AG10803 (cell line): ENCODE data around the gene ALS2.
A peak's percentile ranks its signal among the peaks of the same experiment; 100 is the strongest.

Experiments
- DNase-seq: peaks from one replicate; pipeline ENCODE4 v3.0.0; 2010; ENCODE audit warnings: low read depth
- H3K4me3 ChIP-seq: 2 replicates; pipeline ENCODE4 v1.5.1; 2011; ENCODE audit warnings: mild to moderate bottlenecking, low read length, control low read depth
- TF ChIP-seq, protein P1 (sequence below): conservative IDR thresholded peaks from 2 replicates; pipeline ENCODE4 v1.5.1; 2011; ENCODE audit warnings: mild to moderate bottlenecking, low read length, control low read depth, inconsistent platforms

The ALS2 gene

DNA sequence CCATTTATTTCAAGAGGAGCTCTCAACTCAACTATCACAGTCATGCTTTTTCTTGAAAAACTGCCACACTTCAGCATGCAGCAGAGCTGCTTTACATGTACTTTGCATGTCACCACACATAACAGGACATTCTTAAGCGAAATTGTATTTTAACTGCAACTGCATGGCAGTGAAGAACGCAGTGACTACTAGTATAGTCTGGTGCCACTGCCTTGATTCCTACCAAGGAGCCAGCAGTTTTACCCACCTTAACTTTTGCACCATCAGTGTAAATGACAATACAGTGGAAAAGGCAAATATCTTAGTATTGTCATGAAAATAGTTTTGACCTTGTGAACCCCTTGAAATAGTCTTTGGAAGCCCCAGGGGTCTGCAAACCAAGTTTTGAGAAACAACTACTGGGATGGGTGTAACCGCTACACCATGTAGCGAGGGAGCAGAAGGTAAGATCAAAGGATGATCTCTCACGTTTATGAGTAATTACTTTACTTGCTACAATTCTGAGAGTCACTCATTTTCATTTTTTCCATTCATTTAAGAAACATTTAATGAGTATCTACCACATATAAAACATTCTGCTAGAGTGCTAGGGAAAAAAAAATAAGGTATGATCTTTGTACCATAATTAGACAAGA, 50.0 kb downstream of the ALS2 start:
- no peak for DNase-seq

GRCh38 chr2:201715459-201715858, 65.3 kb downstream of the ALS2 start:
- no peak for DNase-seq
- no peak overlapping the region for H3K4me3 ChIP-seq
- TF ChIP-seq, protein P1, sequence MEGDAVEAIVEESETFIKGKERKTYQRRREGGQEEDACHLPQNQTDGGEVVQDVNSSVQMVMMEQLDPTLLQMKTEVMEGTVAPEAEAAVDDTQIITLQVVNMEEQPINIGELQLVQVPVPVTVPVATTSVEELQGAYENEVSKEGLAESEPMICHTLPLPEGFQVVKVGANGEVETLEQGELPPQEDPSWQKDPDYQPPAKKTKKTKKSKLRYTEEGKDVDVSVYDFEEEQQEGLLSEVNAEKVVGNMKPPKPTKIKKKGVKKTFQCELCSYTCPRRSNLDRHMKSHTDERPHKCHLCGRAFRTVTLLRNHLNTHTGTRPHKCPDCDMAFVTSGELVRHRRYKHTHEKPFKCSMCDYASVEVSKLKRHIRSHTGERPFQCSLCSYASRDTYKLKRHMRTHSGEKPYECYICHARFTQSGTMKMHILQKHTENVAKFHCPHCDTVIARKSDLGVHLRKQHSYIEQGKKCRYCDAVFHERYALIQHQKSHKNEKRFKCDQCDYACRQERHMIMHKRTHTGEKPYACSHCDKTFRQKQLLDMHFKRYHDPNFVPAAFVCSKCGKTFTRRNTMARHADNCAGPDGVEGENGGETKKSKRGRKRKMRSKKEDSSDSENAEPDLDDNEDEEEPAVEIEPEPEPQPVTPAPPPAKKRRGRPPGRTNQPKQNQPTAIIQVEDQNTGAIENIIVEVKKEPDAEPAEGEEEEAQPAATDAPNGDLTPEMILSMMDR = no peak

More for the DNA sequence above, 50.0 kb downstream of the ALS2 start:
- TF ChIP-seq, protein P1 = no peak
- H3K4me3 ChIP-seq = no peak overlapping the region

GRCh38 chr2:201712726-201713125, 68.0 kb downstream of the ALS2 start:
- H3K4me3 ChIP-seq = no peak overlapping the region
- no peak for DNase-seq
- TF ChIP-seq, protein P1 = no peak

DNA sequence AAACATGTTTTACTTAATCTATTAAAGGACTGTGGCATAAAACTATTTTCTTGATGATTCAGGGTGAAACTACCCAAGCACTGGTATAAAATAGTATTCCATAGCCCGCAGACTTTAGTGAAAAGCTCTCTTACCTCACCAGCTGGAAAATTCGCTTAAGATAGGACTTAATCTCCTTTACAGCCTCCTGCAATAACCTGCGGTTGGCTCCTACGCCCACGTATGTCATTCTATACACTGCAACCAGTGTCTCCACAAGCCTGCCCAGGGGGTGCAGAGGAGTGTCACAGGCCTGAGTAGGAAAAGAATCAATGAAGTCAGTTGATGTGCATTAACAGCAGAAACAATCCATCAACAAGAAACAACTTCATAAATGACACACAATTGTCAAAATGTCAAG, 71.0 kb downstream of the ALS2 start:
- H3K4me3 ChIP-seq = no peak overlapping the region
- DNase-seq = no peak
- TF ChIP-seq, protein P1 = no peak

DNA sequence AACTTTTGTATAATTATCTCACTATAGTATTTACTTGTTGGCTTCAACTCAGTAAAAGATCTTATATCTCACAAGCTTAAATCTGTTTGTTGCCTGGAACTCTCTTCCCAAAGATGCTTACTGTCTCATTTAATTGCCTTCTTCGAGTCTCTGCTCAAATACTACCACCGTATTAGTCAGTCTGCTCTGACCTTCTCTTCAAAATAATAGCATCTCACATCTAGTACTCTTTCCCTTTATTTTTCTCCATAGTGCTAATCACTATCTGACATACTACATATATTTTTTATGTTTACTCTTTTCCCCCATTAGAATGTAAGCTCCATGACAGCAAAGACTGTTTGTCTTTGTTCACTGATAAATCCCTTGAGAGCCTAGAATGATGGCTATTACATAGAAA, 71.7 kb downstream of the ALS2 start:
- no peak for DNase-seq
- TF ChIP-seq, protein P1 = no peak
- no peak overlapping the region for H3K4me3 ChIP-seq

GRCh38 chr2:201707753-201708152, 73.0 kb downstream of the ALS2 start:
- DNase-seq = peak; percentile 73
- H3K4me3 ChIP-seq = no peak overlapping the region
- TF ChIP-seq, protein P1 = peak; percentile 57

DNA sequence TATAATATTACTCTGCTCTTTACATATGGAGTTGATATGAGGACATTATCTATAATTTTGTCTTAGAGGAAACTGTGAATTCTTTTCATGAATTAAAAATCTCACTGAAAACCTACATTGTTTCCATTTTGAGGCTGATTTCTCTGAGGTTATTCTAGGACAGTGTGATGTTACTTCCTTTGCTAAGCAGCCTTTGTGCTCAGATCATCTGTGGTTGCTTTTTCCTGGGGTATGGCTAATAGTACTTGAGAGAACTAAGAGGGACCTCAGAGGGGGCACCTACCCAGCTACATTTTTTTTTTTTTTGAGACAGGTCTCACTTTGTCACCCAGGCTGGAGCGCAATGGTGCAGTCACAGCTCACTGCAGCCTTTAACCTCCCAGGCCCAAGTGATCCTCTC, 73.6 kb downstream of the ALS2 start:
- no peak overlapping the region for H3K4me3 ChIP-seq
- no peak for DNase-seq
- TF ChIP-seq, protein P1 = no peak
